ENCODE data around the gene ALG12.
A peak's percentile ranks its signal among the peaks of the same experiment; 100 is the strongest.

Gene ALG12

GRCh38 chr22:49894322-49895054 is 23.8 kb downstream of the ALG12 start:
- FAIRE-seq = no peak
- DNase-seq (ENCODE audit: insufficient read length, low spot score) = no peak

GRCh38 chr22:49893025-49893424 is 25.2 kb downstream of the ALG12 start:
- DNase-seq (ENCODE audit: insufficient read length, low spot score) = no peak
- no peak for FAIRE-seq

GRCh38 chr22:49892226-49892899 is 25.9 kb downstream of the ALG12 start:
- FAIRE-seq = no peak
- no peak for DNase-seq (ENCODE audit: insufficient read length, low spot score)

- FAIRE-seq = no peak
- no peak for DNase-seq (ENCODE audit: insufficient read length, low spot score)
Observed at GRCh38 chr22:49889071-49889470, 29.2 kb downstream of the ALG12 start.

GRCh38 chr22:49887702-49888101 is 30.5 kb downstream of the ALG12 start:
- FAIRE-seq (no peak), DNase-seq (ENCODE audit: insufficient read length, low spot score) (no peak)

GRCh38 chr22:49887064-49887451 is 31.2 kb downstream of the ALG12 start:
- DNase-seq (ENCODE audit: insufficient read length, low spot score) (no peak), FAIRE-seq (no peak)

- no peak for DNase-seq (ENCODE audit: insufficient read length, low spot score)
- FAIRE-seq = no peak
Observed at GRCh38 chr22:49886346-49887063, 31.7 kb downstream of the ALG12 start.

- DNase-seq (ENCODE audit: insufficient read length, low spot score) (no peak), FAIRE-seq (no peak)
Observed at GRCh38 chr22:49885881-49886280, 32.4 kb downstream of the ALG12 start.

GRCh38 chr22:49885281-49885680 is 33.0 kb downstream of the ALG12 start:
- no peak for DNase-seq (ENCODE audit: insufficient read length, low spot score)
- FAIRE-seq = no peak

GRCh38 chr22:49884503-49885260 is 33.6 kb downstream of the ALG12 start:
- FAIRE-seq = no peak
- DNase-seq (ENCODE audit: insufficient read length, low spot score) = no peak

- DNase-seq (ENCODE audit: insufficient read length, low spot score) = no peak
- FAIRE-seq = no peak
Observed at GRCh38 chr22:49884075-49884474, 34.2 kb downstream of the ALG12 start.

- DNase-seq (ENCODE audit: insufficient read length, low spot score) (no peak), FAIRE-seq (no peak)
Observed at GRCh38 chr22:49883294-49883640, 35.0 kb downstream of the ALG12 start.

GRCh38 chr22:49882519-49883293 is 35.5 kb downstream of the ALG12 start:
- DNase-seq (ENCODE audit: insufficient read length, low spot score) = no peak
- FAIRE-seq = no peak

GRCh38 chr22:49881856-49882255 is 36.4 kb downstream of the ALG12 start:
- FAIRE-seq (peak; percentile 33), DNase-seq (ENCODE audit: insufficient read length, low spot score) (no peak)

- FAIRE-seq (peak; percentile 84), DNase-seq (ENCODE audit: insufficient read length, low spot score) (peak; percentile 36)
Observed at GRCh38 chr22:49880281-49880680, 38.0 kb downstream of the ALG12 start.

GRCh38 chr22:49879871-49880270 is 38.4 kb downstream of the ALG12 start:
- FAIRE-seq (no peak), DNase-seq (ENCODE audit: insufficient read length, low spot score) (no peak)

GRCh38 chr22:49878206-49878605 is 40.0 kb downstream of the ALG12 start:
- DNase-seq (ENCODE audit: insufficient read length, low spot score) (no peak), FAIRE-seq (no peak)

GRCh38 chr22:49877642-49878041 is 40.6 kb downstream of the ALG12 start:
- FAIRE-seq = no peak
- no peak for DNase-seq (ENCODE audit: insufficient read length, low spot score)

- FAIRE-seq = no peak
- DNase-seq (ENCODE audit: insufficient read length, low spot score) = no peak
Observed at GRCh38 chr22:49873228-49873940, 44.9 kb downstream of the ALG12 start.

GRCh38 chr22:49872347-49872746 is 45.9 kb downstream of the ALG12 start:
- no peak for FAIRE-seq
- no peak for DNase-seq (ENCODE audit: insufficient read length, low spot score)

All from GM19239 (cell line).